HepG2 (cell line): ENCODE results near the gene CCDC73. TPM values are rescaled to one million over a fixed set of nuclear protein-coding genes. Genes with fewer than 3 reads are reported as not detected.

ENCODE experiments used
- ARNT ChIP-seq: fragments of 450-650 bp; IDR thresholded peaks from 2 replicates; pipeline ENCODE4 v1.6.1; 2017
- CBFB ChIP-seq: sonication (generic); formaldehyde crosslinking; IDR thresholded peaks from 2 replicates; pipeline ENCODE4 v1.4.0; 2020; ENCODE audit warnings: missing genetic modification reagents
- ELF1 ChIP-seq: sonication (generic); formaldehyde crosslinking; IDR thresholded peaks from 2 replicates; pipeline ENCODE4 v1.4.0; 2020; ENCODE audit warnings: missing genetic modification reagents
- GATA4 ChIP-seq: sonication (generic); IDR thresholded peaks from 2 replicates; pipeline ENCODE4 v1.6.1; 2016; ENCODE audit warnings: antibody characterized with exemption, low read depth, borderline replicate concordance
- HDAC1 ChIP-seq: sonication (generic); formaldehyde crosslinking; IDR thresholded peaks from 2 replicates; pipeline ENCODE4 v1.5.1; 2020; ENCODE audit warnings: mild to moderate bottlenecking, missing genetic modification reagents
- ISX ChIP-seq: sonication (generic); formaldehyde crosslinking; conservative IDR thresholded peaks from 2 replicates; pipeline ENCODE4 v1.5.0; 2020; ENCODE audit warnings: missing genetic modification reagents
- MEIS1 ChIP-seq: sonication (generic); formaldehyde crosslinking; IDR thresholded peaks from 2 replicates; pipeline ENCODE4 v1.9.0; 2021; ENCODE audit warnings: mild to moderate bottlenecking, missing genetic modification reagents, moderate library complexity, borderline replicate concordance
- MTA3 ChIP-seq: sonication (generic); formaldehyde crosslinking; IDR thresholded peaks from 2 replicates; pipeline ENCODE4 v1.4.0; 2020; ENCODE audit warnings: missing genetic modification reagents
- PHF20 ChIP-seq: sonication (generic); formaldehyde crosslinking; IDR thresholded peaks from 2 replicates; pipeline ENCODE4 v1.5.0; 2020; ENCODE audit warnings: mild to moderate bottlenecking, missing genetic modification reagents
- ZBTB42 ChIP-seq: sonication (generic); formaldehyde crosslinking; IDR thresholded peaks from 2 replicates; pipeline ENCODE4 v1.5.0; 2020; ENCODE audit warnings: mild to moderate bottlenecking, missing genetic modification reagents
- ZNF256 ChIP-seq: sonication (generic); formaldehyde crosslinking; conservative IDR thresholded peaks from 2 replicates; pipeline ENCODE4 v1.4.0; 2020; ENCODE audit warnings: missing genetic modification reagents
- ZNF292 ChIP-seq: sonication (generic); formaldehyde crosslinking; IDR thresholded peaks from 2 replicates; pipeline ENCODE4 v1.8.1; 2022; ENCODE audit warnings: mild to moderate bottlenecking, low read depth, missing genetic modification reagents, borderline replicate concordance
- ZNF709 ChIP-seq: sonication (generic); formaldehyde crosslinking; IDR thresholded peaks from 2 replicates; pipeline ENCODE4 v1.5.0; 2020; ENCODE audit warnings: mild to moderate bottlenecking, missing genetic modification reagents
- ZNF749 ChIP-seq: sonication (generic); formaldehyde crosslinking; IDR thresholded peaks from 2 replicates; pipeline ENCODE4 v1.8.0; 2022; ENCODE audit warnings: mild to moderate bottlenecking, missing genetic modification reagents, moderate library complexity, borderline replicate concordance
- polyA plus RNA-seq, 8 experiments: library from polyadenylated mRNA; depleted of rRNA in 3 of 8; stranded (reverse) in 7 of 8; unstranded in 1 of 8; fragments of >200 nt; fragmentation: Illumina TruSeq in 4 of 8; extraction: Trizol in 4 of 8; gene quantifications; 2 replicates each; pipeline versions ENCODE4 v1.2.1 to v1.2.3, GENCODE V29; 2011 to 2016; ENCODE audit warnings: low read depth in 4 of 8, missing spikeins in 1 of 8, mixed read lengths in 1 of 8; ENCODE audit not compliant: insufficient read depth in 1 of 8
- total RNA-seq, 5 experiments: library from RNA; depleted of rRNA; stranded (reverse); fragments of >200 nt; fragmentation: Illumina TruSeq; extraction: Trizol; gene quantifications; 2 replicates each; pipeline ENCODE4 v1.2.3, GENCODE V29; 2016; ENCODE audit warnings: low read depth in 1 of 5
- TF ChIP-seq, protein P1 (sequence below): sonication (generic); formaldehyde crosslinking; conservative IDR thresholded peaks from 2 replicates; pipeline ENCODE4 v1.8.0; 2022; ENCODE audit warnings: low read depth, missing genetic modification reagents
- TF ChIP-seq, protein P2 (sequence below): sonication (generic); formaldehyde crosslinking; IDR thresholded peaks from 2 replicates; pipeline ENCODE4 v1.8.0; 2022; ENCODE audit warnings: mild to moderate bottlenecking, missing genetic modification reagents, moderate library complexity
- TF ChIP-seq, protein P3 (sequence below): sonication (generic); formaldehyde crosslinking; IDR thresholded peaks from 2 replicates; pipeline ENCODE4 v1.9.0; 2021; ENCODE audit warnings: missing genetic modification reagents, mild to moderate bottlenecking, borderline replicate concordance
- TF ChIP-seq, protein P4 (sequence below): sonication (generic); formaldehyde crosslinking; IDR thresholded peaks from 2 replicates; pipeline ENCODE4 v1.4.0; 2020; ENCODE audit warnings: missing genetic modification reagents
- TF ChIP-seq, protein P5 (sequence below): IDR thresholded peaks from 2 replicates; pipeline ENCODE4 v1.6.1; 2012; ENCODE audit warnings: low read length, improper control_type of control experiment

CCDC73 gene
- total and polyA plus RNA-seq, 2 of the 13 experiments (the other 11 are each of a cell fraction or from before 2014, with no cell fraction given), result 0.01 to 0.11 TPM

DNA sequence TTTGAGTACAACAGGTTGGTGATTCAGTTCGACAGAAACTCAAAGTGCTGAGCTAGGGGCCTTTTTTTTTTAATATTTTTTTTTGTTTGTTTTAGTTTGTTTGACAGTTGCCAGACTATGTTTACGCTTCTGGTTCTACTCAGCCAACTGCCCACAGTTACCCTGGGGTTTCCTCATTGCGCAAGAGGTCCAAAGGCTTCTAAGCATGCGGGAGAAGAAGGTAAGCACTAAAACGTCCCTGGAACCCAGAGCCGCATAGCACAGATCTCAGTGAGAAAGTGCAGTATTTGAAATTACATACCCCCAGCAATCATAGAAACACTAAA lies 35.9 kb upstream of the CCDC73 start (continued):
- TF ChIP-seq ELF1 (CRISPR knock-in tag), result peak; percentile 35; the same call in 1 of the 2 replicates
- TF ChIP-seq, protein P1, sequence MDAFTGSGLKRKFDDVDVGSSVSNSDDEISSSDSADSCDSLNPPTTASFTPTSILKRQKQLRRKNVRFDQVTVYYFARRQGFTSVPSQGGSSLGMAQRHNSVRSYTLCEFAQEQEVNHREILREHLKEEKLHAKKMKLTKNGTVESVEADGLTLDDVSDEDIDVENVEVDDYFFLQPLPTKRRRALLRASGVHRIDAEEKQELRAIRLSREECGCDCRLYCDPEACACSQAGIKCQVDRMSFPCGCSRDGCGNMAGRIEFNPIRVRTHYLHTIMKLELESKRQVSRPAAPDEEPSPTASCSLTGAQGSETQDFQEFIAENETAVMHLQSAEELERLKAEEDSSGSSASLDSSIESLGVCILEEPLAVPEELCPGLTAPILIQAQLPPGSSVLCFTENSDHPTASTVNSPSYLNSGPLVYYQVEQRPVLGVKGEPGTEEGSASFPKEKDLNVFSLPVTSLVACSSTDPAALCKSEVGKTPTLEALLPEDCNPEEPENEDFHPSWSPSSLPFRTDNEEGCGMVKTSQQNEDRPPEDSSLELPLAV (CRISPR knock-in tag), result no peak
- TF ChIP-seq, protein P2, sequence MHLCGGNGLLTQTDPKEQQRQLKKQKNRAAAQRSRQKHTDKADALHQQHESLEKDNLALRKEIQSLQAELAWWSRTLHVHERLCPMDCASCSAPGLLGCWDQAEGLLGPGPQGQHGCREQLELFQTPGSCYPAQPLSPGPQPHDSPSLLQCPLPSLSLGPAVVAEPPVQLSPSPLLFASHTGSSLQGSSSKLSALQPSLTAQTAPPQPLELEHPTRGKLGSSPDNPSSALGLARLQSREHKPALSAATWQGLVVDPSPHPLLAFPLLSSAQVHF (CRISPR knock-in tag), result no peak
- TF ChIP-seq ISX (CRISPR knock-in tag), result no peak
- no peak for TF ChIP-seq MEIS1
- no peak for TF ChIP-seq ARNT
- TF ChIP-seq GATA4, result no peak
- TF ChIP-seq ZNF256 (CRISPR knock-in tag), result no peak
- TF ChIP-seq CBFB (CRISPR knock-in tag), result no peak
- no peak for TF ChIP-seq ZBTB42
- TF ChIP-seq, protein P3, sequence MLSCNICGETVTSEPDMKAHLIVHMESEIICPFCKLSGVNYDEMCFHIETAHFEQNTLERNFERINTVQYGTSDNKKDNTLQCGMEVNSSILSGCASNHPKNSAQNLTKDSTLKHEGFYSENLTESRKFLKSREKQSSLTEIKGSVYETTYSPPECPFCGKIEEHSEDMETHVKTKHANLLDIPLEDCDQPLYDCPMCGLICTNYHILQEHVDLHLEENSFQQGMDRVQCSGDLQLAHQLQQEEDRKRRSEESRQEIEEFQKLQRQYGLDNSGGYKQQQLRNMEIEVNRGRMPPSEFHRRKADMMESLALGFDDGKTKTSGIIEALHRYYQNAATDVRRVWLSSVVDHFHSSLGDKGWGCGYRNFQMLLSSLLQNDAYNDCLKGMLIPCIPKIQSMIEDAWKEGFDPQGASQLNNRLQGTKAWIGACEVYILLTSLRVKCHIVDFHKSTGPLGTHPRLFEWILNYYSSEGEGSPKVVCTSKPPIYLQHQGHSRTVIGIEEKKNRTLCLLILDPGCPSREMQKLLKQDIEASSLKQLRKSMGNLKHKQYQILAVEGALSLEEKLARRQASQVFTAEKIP (CRISPR knock-in tag), result no peak
- no peak for TF ChIP-seq ZNF749 (CRISPR knock-in tag)
- TF ChIP-seq, protein P4, sequence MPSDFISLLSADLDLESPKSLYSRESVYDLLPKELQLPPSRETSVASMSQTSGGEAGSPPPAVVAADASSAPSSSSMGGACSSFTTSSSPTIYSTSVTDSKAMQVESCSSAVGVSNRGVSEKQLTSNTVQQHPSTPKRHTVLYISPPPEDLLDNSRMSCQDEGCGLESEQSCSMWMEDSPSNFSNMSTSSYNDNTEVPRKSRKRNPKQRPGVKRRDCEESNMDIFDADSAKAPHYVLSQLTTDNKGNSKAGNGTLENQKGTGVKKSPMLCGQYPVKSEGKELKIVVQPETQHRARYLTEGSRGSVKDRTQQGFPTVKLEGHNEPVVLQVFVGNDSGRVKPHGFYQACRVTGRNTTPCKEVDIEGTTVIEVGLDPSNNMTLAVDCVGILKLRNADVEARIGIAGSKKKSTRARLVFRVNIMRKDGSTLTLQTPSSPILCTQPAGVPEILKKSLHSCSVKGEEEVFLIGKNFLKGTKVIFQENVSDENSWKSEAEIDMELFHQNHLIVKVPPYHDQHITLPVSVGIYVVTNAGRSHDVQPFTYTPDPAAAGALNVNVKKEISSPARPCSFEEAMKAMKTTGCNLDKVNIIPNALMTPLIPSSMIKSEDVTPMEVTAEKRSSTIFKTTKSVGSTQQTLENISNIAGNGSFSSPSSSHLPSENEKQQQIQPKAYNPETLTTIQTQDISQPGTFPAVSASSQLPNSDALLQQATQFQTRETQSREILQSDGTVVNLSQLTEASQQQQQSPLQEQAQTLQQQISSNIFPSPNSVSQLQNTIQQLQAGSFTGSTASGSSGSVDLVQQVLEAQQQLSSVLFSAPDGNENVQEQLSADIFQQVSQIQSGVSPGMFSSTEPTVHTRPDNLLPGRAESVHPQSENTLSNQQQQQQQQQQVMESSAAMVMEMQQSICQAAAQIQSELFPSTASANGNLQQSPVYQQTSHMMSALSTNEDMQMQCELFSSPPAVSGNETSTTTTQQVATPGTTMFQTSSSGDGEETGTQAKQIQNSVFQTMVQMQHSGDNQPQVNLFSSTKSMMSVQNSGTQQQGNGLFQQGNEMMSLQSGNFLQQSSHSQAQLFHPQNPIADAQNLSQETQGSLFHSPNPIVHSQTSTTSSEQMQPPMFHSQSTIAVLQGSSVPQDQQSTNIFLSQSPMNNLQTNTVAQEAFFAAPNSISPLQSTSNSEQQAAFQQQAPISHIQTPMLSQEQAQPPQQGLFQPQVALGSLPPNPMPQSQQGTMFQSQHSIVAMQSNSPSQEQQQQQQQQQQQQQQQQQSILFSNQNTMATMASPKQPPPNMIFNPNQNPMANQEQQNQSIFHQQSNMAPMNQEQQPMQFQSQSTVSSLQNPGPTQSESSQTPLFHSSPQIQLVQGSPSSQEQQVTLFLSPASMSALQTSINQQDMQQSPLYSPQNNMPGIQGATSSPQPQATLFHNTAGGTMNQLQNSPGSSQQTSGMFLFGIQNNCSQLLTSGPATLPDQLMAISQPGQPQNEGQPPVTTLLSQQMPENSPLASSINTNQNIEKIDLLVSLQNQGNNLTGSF (CRISPR knock-in tag), result no peak
- TF ChIP-seq ZNF709, result no peak
- TF ChIP-seq MTA3 (CRISPR knock-in tag), result no peak
- TF ChIP-seq ZNF292, result no peak
- TF ChIP-seq HDAC1 (CRISPR knock-in tag), result peak; percentile 53; the same call in 1 of the 2 replicates
- TF ChIP-seq, protein P5, sequence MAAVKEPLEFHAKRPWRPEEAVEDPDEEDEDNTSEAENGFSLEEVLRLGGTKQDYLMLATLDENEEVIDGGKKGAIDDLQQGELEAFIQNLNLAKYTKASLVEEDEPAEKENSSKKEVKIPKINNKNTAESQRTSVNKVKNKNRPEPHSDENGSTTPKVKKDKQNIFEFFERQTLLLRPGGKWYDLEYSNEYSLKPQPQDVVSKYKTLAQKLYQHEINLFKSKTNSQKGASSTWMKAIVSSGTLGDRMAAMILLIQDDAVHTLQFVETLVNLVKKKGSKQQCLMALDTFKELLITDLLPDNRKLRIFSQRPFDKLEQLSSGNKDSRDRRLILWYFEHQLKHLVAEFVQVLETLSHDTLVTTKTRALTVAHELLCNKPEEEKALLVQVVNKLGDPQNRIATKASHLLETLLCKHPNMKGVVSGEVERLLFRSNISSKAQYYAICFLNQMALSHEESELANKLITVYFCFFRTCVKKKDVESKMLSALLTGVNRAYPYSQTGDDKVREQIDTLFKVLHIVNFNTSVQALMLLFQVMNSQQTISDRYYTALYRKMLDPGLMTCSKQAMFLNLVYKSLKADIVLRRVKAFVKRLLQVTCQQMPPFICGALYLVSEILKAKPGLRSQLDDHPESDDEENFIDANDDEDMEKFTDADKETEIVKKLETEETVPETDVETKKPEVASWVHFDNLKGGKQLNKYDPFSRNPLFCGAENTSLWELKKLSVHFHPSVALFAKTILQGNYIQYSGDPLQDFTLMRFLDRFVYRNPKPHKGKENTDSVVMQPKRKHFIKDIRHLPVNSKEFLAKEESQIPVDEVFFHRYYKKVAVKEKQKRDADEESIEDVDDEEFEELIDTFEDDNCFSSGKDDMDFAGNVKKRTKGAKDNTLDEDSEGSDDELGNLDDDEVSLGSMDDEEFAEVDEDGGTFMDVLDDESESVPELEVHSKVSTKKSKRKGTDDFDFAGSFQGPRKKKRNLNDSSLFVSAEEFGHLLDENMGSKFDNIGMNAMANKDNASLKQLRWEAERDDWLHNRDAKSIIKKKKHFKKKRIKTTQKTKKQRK, result no peak
- no peak for TF ChIP-seq PHF20 (CRISPR knock-in tag)
